HG02588 (cell line): Measurements from ENCODE around the gene ZNF609.
"Not testable (repeated sequence)": the region's sequence is repeated elsewhere in the genome, so short reads cannot be mapped to it uniquely, and the experiment has no call there.

Experiments used
- ATAC-seq: cut with Tn5 transposase; IDR thresholded peaks from one replicate; pipeline ENCODE4 v1.9.1; 2021; ENCODE audit warnings: mild to moderate bottlenecking, moderate library complexity; ENCODE audit not compliant: unreplicated experiment

ZNF609 gene

GRCh38 chr15:64580696-64581407, 120.5 kb downstream of the ZNF609 start:
- ATAC-seq = no peak

GRCh38 chr15:64581408-64581761, 121.0 kb downstream of the ZNF609 start:
- ATAC-seq = no peak

GRCh38 chr15:64582202-64582601, 121.8 kb downstream of the ZNF609 start:
- no peak for ATAC-seq

- ATAC-seq = no peak
Measured at GRCh38 chr15:64583519-64583918, 123.1 kb downstream of the ZNF609 start.

GRCh38 chr15:64583983-64584382, 123.6 kb downstream of the ZNF609 start:
- no peak for ATAC-seq

- no peak for ATAC-seq
Measured at GRCh38 chr15:64586259-64586870, 126.0 kb downstream of the ZNF609 start.

GRCh38 chr15:64586984-64587383, 126.6 kb downstream of the ZNF609 start:
- ATAC-seq = no peak

- ATAC-seq = no peak
Measured at GRCh38 chr15:64589435-64590084, 129.2 kb downstream of the ZNF609 start.

GRCh38 chr15:64592845-64593244, 132.5 kb downstream of the ZNF609 start:
- not testable (repeated sequence) for ATAC-seq

- no peak for ATAC-seq
Measured at GRCh38 chr15:64596701-64597476, 136.5 kb downstream of the ZNF609 start.

GRCh38 chr15:64597477-64597822, 137.1 kb downstream of the ZNF609 start:
- no peak for ATAC-seq

- no peak for ATAC-seq
Measured at GRCh38 chr15:64599226-64599625, 138.8 kb downstream of the ZNF609 start.

GRCh38 chr15:64599716-64600115, 139.3 kb downstream of the ZNF609 start:
- no peak for ATAC-seq

GRCh38 chr15:64600794-64601193, 140.4 kb downstream of the ZNF609 start:
- ATAC-seq = no peak

GRCh38 chr15:64604319-64604718, 143.9 kb downstream of the ZNF609 start:
- ATAC-seq = no peak

- ATAC-seq = not testable (repeated sequence)
Measured at GRCh38 chr15:64607416-64607815, 147.0 kb downstream of the ZNF609 start.

- no peak for ATAC-seq
Measured at GRCh38 chr15:64610257-64610919, 150.0 kb downstream of the ZNF609 start.

GRCh38 chr15:64611085-64611725, 150.8 kb downstream of the ZNF609 start:
- no peak for ATAC-seq

GRCh38 chr15:64614519-64614918, 154.1 kb downstream of the ZNF609 start:
- no peak for ATAC-seq

GRCh38 chr15:64617727-64618126, 157.3 kb downstream of the ZNF609 start:
- no peak for ATAC-seq

- ATAC-seq = no peak
Measured at GRCh38 chr15:64618138-64618537, 157.8 kb downstream of the ZNF609 start.
